ENCODE results near the gene AATF.
A peak's percentile ranks its signal among the peaks of the same experiment; 100 is the strongest.

Gene AATF

GRCh38 chr17:36948717-36949460 lies at the start of gene AATF:
TSS of gene AATF (plus strand) at chr17:36948954. CDS start at chr17:36949126, 172 bp downstream.
- Histone ChIP-seq H3K4me1 (ENCODE audit: control insufficient read depth in 1 of 2, insufficient read depth in 1 of 2, low read depth in 1 of 2, low read length in 1 of 2) (peaks cover 24 to 27% of the 10 kb centered on the region in 2 experiments), H3K36me3 (peaks cover 34% of the 10 kb centered on the region), H3K27me3 (peaks cover 44% of the 10 kb centered on the region), H3K9me3 (no peaks in the 10 kb centered on the region), H3K4me3 (ENCODE audit: low read depth in 1 of 2, low read length in 1 of 2) (peak within 1 kb of the TSS; percentile 87 to 99), H3K27ac (peak within 1 kb of the TSS; percentile 90)
- peak; percentile 50 for TF ChIP-seq CTCF (IDR thresholded peaks at IDR 0.05)

GRCh38 chr17:36899250-36900159 lies 49.2 kb upstream of the AATF start:
- no peaks in the 10 kb centered on the region for H3K9me3 ChIP-seq
- peaks cover 51% of the 10 kb centered on the region for H3K27me3 ChIP-seq
- no peaks in the 10 kb centered on the region for H3K4me1 ChIP-seq (ENCODE audit: control insufficient read depth in 1 of 2, insufficient read depth in 1 of 2, low read depth in 1 of 2, low read length in 1 of 2)
- no peaks in the 10 kb centered on the region for H3K36me3 ChIP-seq
- no peak overlapping the region for H3K4me3 ChIP-seq (ENCODE audit: low read depth in 1 of 2, low read length in 1 of 2)
- TF ChIP-seq CTCF (IDR thresholded peaks at IDR 0.05), result no peak
- no peak overlapping the region for H3K27ac ChIP-seq

GRCh38 chr17:36900160-36900512 lies 48.6 kb upstream of the AATF start:
- H3K27me3 ChIP-seq, result peaks cover 45% of the 10 kb centered on the region
- no peak for TF ChIP-seq CTCF (IDR thresholded peaks at IDR 0.05)
- no peak overlapping the region for H3K27ac ChIP-seq
- H3K36me3 ChIP-seq, result no peaks in the 10 kb centered on the region
- no peak overlapping the region for H3K4me3 ChIP-seq (ENCODE audit: low read depth in 1 of 2, low read length in 1 of 2)
- no peaks in the 10 kb centered on the region for H3K4me1 ChIP-seq (ENCODE audit: control insufficient read depth in 1 of 2, insufficient read depth in 1 of 2, low read depth in 1 of 2, low read length in 1 of 2)
- no peaks in the 10 kb centered on the region for H3K9me3 ChIP-seq

GRCh38 chr17:36901506-36901905 lies 47.2 kb upstream of the AATF start:
- TF ChIP-seq CTCF (IDR thresholded peaks at IDR 0.05), result no peak
- no peak overlapping the region for H3K4me3 ChIP-seq (ENCODE audit: low read depth in 1 of 2, low read length in 1 of 2)
- H3K9me3 ChIP-seq, result no peaks in the 10 kb centered on the region
- H3K27me3 ChIP-seq, result peaks cover 36% of the 10 kb centered on the region
- H3K27ac ChIP-seq, result no peak overlapping the region
- no peaks in the 10 kb centered on the region for H3K4me1 ChIP-seq (ENCODE audit: control insufficient read depth in 1 of 2, insufficient read depth in 1 of 2, low read depth in 1 of 2, low read length in 1 of 2)
- no peaks in the 10 kb centered on the region for H3K36me3 ChIP-seq

- no peak for TF ChIP-seq CTCF (IDR thresholded peaks at IDR 0.05)
Observed at GRCh38 chr17:36907407-36907806, 41.3 kb upstream of the AATF start.

More at GRCh38 chr17:36907407-36907806, 41.3 kb upstream of the AATF start:
- Histone ChIP-seq H3K4me1 (ENCODE audit: control insufficient read depth in 1 of 2, insufficient read depth in 1 of 2, low read depth in 1 of 2, low read length in 1 of 2) (no peaks in the 10 kb centered on the region), H3K27ac (no peak overlapping the region), H3K36me3 (no peaks in the 10 kb centered on the region), H3K9me3 (no peaks in the 10 kb centered on the region), H3K4me3 (ENCODE audit: low read depth in 1 of 2, low read length in 1 of 2) (no peak overlapping the region), H3K27me3 (peaks cover 77% of the 10 kb centered on the region)
